Activated gamma-delta T cell treated with Interleukin-2 at 50 U/mL for 16 hours (primary cell): ENCODE measurements around the gene SLC6A15.

Experiments
- DNase-seq: peaks from one replicate; pipeline ENCODE4 v3.0.0-alpha.2; 2020

Gene SLC6A15

DNA sequence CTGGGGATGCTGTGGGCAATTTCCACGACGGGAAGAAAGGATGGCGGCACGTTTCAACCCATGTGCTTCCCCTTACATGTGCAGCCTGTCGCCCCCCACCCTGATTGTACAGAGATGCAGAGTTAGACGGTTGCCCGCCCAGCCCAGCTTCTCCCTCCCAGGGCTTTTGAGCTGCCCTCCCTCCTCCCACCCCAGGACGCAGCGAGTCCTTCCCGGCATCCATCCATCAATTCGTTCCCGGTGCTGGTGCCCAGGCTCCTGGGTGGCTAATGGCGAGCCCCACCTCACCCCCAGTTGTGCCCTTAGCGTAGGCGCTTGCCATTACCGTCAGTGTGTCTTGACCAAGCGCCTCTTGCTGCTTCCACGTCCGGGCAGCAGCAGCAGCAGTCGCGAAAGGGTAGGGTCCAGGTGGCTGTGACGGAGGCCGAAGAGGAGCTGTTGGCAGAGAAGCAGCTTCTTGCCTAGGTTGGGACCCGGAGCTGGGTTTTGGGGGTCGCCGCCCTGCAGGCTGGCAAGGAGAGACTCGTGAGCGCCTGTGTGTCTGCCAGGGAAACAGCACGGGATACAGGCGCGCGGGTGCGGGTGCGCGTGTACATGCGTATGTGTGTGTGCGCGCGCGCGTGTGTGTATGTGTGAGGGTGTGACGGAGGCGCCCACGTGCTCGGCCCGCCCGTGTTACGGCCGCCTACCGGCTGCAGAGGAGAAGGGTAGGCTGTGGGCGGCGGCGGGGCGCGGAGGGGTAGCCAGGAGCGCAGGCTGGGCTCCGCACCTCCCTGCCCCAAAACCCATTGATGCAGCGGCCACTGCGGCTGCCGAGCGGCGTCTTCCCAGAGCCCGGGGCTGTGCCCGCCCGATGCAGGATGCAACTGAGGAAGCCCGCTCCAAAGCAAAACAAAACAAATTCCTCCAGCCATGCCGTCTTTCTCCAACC lies at the start of gene SLC6A15:
TSS of gene SLC6A15 (minus strand) at position 602 of the 931 bp plus-strand sequence. CDS start 20,679 bp downstream, outside the sequence.
- no peak for DNase-seq

DNA sequence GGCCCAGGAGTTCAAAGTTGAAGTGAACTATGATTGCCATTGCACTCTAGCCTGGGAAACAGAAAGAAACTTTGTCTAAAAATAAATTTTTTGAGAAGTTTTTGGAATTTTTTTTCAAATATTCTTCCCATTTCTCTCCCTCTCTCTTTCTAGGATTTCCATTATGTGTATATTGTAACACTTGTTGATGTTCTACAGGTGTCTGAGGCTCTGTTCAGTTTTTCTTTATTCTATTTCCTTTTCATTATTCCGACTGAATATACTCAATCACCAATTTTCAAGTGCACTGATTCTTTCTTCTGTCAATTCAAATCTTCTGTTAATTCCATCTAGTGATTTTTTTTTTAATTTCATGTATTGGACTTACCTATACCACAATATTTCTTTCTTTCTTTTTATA lies 48.3 kb upstream of the SLC6A15 start:
- DNase-seq: no peak

DNA sequence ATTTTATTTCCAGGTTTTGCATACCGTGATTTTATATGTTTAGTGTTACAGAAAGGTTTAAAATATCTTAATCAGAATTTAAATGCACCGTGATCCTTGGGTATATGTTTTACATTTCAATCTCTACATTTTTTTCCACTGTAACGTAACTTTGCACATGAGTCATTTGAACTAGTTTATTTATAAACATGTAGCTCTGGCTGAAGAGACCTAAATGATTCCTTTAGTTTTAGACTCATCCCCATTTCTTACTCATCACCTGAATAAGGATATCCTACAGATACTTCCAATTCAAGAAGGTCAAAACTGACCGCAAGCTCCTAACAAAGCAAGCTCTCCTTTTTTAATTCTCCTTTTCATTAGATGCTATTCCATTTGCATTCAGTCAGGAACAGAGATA lies 42.7 kb upstream of the SLC6A15 start:
- no peak for DNase-seq

DNA sequence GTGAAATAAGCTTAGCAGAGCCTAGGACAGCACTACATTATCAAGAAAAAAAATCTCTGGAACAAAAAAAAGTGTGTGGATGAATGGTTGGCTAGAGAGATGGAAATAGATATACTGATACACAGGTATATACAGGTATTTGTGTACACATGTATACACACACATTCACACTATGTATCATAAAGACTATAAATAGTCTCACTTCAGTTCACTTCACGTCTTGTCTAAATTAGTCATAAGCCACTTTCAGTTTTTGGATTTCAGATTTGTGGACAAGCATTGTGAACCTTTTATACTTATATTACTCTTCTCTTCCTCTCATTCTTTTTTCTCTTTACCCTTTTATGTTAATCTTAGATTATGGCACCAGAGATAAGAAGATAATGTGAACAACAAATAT lies 41.8 kb upstream of the SLC6A15 start:
- DNase-seq: no peak

DNA sequence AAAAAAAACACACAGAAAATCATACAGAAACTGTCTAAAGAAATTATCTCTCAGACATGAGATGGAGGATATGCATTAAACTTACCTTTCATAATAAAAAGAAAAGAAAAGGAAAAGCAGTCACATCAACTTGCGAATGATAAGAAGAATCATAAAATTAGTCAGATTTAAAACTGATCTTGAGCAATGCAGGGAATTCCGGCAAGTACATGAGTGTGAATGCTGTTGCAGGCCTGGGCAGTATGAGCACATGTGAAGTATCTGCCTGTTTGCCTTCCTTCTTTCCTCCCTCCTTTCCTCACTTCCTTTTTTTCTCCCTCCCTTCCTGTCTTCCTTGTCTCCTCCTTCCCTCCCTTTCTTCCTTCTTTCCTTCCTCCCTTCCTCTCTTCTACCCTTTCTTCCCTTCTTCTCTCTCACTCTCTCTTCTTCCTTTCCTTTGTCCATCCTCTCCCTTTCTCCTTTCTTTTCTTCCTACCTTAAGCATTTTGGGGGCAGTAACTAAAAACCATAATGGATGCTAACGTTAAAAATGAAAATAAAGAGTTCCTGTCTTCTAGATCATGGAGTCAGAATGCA lies 38.5 kb upstream of the SLC6A15 start:
- no peak for DNase-seq

DNA sequence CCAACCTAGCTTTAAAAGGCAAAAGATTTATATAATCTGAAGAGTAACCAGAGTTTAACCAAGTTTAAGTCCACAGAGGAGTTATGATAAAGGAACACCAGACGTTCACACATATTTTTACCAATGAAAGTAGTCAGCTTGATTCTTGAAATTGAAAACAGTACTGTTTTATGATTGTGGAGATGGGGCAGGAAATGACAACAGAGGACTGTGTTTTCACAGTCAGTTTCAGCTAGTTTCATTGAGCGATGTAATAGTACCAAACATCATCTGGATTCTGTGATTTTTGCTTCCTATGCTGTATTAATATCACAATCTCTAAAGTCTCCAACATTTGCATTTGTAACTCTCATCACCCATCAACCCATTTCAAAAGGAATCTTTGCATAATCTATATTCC lies 34.2 kb upstream of the SLC6A15 start:
- no peak for DNase-seq

DNA sequence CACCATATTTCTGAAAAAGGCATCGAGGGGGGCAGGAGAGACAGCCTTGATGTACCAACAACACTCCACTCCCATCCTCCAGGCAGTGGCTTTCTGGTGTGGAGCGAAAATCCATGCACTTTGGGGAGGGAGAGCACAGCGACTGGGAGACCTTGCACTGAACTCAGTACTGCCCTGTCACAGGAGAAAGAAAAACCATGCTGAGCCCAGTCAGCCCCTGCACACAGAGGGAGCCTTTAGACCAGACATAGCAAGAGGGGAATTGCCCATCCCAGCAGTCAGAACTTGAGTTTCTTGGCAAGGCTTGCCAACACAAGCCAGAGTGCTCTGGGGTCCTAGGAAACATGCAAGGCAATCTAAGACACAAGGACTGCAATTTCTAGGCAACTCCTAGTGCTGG lies 24.8 kb upstream of the SLC6A15 start:
- no peak for DNase-seq

DNA sequence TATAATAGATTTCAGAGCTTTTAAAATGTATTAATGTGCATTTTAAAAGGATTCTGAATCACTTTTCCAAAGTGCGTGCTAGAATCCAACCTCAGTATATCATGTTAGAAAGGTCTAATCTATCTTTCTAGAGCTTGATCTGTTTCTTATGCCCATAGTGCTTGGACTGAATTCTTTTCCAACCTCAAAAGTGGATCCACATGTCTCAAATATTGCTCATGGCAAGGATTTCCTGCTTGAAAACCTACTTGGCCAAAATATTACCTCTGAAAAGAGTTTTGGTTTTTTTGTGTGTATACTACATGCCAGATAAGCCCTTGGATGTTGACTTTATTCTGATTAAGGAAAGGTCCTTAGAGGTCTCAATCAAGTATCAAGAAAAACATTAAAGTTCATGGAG lies 16.9 kb upstream of the SLC6A15 start:
- DNase-seq: no peak

DNA sequence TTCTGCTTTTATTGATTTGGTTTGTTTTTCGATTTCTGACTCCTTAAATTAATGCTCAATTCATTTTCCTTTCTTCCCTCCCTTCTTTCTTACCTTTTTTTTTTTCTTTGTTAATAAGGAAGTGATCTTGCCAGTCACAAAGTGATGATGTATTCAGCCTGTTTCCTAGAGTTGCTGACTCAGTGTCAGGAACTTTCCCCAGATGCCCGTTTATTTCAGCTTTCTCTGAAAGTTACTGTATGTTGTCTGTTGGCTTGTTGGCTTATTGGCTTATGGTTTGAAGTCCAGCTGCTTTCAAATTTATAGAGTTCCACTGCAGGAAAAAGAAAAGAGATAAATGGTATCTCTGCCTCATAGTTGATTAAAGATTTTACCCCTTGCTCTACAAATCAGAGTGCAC lies 12.4 kb upstream of the SLC6A15 start:
- DNase-seq: no peak

DNA sequence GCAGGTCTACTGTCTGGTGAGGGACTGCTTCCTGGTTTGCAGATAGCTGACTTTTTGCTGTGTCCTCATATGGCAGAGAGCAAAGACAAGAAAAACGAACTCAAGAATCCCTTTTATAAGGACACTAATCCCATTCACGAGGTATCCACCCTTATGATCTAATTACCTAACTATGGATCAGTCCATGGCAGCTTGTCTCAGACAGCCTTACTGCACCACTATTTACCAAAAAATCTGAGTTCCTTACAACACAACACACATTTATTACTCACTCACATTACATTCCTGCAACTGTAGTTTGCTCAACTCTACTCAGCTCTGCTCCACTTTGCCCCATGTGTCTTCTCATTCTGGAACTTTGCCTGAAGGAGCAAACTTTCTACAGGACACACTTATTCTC lies 10.1 kb upstream of the SLC6A15 start:
- DNase-seq: no peak

DNA sequence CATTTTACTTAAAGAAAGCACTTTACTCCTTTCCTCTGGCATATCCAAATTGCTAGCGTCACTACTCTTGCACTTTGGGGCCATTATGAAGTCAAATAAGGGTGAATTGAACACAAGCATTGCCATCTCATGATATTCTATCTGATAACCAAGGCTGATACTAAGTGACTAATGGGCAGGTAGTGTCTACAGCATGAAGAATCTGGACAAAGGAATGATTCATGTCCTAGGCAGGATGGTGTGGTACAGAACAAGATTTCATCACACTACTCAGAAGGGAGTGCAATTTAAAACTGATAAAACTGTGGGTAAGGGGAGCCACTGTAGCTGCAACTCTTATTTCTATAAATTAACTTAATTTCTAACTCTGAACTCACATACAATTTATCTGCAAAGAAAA lies 7.7 kb upstream of the SLC6A15 start:
- no peak for DNase-seq

DNA sequence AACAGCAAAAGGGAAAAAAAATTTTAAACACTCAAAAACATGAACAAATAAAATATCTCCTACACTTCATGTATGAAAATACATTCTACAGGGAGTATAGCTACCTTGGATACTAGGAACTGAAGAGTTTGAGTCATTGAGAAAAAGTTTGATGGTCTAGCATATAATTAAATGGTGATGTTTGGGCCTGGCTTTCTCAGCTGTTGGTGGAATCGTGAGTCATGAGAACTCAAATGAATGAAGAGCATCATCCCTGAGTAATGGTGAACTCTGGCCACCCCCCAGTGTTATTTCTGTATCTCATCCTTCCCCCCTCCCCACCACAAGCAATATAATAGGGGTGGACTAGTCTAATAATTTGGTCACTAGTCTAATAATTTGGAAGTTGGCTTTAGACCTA lies 6.7 kb upstream of the SLC6A15 start:
- no peak for DNase-seq

DNA sequence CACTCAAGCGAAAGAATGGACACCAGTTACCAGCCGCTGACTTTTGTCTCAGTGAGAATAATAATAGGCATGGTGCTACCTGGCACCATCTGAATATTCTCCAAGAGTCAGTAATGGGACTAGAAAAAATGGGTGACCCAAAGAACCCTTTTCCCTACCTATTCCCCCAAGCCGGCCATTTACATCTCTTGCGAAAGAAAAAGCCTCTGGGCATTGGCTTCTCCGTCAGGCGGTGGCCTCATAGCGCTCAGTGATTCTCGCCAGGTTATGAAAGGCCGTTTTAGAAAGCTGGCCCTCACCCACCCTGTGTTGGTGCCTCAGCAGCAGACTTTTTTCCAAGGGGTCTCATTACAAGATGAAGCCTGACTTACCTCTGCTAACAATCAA lies 523 bp upstream of the SLC6A15 start:
- DNase-seq: no peak

DNA sequence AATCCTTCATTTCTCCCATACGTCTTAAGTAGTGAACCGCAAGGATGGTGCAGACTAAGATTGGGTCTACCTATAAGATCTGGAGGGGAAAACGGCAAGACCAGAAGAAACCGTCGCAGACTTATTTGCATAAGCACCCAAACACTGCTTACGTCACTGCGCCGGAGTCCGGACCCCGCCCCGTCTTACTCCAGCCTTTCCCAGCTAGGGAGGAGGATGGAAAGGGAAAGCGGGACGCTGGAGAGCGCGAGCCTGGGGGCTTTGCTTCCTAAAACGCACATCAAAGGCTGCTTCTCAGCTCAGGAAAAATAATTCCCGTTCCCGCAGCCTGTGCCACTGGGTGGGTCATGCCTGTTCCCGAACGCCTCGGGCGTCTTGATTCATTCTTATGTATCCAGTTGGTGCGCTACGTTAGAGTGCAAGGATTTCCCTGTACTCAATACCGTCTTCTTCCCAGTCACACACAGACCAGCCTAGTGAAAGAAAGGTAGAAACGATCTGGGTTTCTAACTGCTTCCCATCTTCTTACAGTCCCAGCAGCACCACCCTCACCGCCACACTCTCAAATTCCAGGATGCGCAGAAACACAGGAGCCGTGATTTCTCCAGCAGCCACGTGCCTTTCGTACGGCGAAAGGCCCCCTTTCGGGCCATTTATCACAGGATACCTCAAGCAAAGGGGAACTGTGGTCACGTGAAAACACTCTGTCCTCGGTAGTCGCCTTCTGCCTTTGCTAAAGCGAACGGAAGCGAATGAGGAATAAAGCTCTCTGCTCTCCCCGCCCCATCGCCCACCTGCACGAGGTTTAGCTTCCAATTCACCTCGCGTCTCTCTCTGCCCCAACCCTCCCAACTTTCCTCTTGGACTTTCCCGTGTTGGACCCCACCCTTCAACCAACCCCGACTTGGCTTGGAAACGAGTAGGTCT lies 1.1 kb downstream of the SLC6A15 start:
- no peak for DNase-seq

DNA sequence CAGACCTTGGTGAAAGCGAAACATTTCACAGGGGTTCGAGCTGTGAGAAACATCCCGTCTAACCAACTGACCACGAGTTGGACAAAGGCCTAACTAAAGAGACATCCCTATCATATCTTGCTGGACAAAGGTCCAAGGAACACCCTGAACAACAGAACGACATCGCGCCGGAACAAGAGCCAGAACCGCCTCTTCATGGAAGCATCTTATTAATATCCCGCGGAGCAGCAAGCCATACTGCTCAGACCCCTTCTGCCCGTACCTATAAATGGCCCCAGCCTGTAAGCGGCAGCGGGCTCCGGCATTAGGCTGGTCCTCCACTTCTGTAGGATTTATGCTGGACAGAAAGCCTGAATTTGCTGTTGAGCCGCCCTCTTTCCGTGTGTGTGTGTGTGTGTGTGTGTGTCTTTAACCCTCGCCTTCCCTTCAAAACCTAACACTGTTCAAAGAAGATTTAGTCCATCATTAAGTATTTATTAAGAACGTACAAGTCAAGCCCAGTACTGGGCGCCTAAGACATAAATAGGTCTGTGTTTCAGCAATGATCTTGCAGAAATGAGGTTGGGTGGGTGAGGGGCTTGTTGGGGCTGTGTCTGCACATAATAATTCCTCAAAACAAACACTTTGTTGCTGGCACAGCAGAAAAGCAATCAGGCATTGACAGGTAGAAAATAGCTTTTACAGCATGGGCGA lies 1.9 kb downstream of the SLC6A15 start:
- DNase-seq: no peak

DNA sequence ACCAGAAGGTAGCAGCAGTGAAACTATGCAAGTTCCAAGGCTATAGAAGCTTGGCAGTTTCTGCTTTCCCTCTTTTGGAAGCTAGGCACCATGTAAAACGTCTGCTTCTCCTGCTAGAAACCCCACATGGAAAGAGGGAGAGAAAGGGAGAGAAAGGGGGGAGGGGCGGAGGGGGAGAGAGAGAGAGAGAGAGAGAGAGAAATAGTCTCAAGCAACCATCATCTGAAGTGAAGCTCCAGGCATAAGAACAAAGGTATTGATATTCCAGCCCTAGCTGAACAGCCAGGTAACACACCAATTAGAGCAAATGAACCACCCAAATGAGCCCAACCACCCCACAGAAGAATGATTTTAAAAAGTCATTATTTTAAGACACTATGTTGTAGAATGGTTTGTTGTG lies 8.5 kb downstream of the SLC6A15 start:
- DNase-seq: no peak

DNA sequence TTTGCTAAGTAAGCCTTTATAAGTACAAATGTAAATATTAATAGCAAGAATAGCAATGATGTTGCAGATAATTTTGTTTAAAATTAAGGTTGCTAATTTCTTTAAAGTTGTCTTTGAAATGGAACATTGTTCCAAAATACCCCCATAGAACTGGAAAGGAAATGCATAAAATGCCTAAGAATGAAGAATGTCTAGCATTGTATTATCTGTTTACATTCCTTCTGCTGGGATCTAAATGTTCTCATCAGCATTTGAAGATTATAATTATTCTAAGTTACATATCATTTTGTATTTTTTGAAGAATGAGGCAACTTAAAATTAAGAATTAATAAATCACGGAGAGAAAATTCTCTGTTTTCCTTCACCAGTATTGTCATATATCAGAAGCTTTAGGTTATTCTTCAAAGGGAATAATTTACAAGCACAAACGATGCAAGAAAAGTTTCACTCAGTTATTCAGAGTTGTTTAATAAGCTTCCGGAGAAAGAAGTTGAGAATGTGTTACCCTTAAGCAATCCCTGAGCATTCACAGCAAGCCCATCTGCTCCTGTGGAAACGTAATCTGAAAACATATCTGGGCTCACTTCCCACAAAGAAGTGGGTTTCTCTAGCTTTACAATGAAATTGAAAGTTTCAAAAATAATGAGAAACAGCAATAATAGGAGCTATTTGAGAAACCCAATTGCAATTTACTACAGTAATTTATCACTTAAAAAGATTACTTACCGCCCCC lies 21.3 kb downstream of the SLC6A15 start:
- no peak for DNase-seq

DNA sequence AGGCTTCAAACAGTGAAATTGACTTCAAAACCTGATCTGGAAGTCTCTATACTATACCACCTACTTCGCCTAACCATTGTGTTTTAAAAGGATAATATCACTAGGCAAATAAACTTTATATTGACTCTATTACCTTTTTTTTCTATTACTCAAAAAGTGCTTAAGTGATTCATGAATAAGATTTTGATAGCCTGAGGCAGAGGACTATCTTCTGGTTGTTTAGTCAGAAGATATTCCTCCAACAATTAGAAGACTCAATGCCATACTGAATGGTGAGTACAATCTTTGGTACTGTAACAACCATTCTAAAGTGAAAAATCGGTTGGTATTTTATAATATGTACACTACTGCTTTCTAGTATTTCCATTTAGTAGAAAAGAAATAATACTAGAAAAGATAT lies 22.8 kb downstream of the SLC6A15 start:
- DNase-seq: no peak

DNA sequence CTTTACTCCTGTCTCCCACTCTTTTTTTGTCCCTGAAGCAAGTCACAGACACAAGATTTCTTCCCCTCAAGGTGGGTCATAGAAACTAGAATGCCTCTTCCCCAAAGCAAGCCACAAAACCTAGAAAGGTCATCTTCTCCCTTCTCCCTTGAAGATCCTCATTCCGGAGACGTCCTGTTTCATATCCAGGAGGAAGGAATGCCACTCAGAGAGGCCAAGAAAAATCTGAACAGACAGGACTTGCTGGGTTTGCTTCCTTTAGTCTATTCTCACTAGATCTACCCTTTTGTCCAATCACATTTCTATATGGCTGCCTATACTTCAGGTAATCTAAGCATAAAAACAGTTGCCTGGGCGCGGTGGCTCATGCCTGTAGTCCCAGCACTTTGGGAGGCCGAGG lies 23.7 kb downstream of the SLC6A15 start:
- DNase-seq: no peak

DNA sequence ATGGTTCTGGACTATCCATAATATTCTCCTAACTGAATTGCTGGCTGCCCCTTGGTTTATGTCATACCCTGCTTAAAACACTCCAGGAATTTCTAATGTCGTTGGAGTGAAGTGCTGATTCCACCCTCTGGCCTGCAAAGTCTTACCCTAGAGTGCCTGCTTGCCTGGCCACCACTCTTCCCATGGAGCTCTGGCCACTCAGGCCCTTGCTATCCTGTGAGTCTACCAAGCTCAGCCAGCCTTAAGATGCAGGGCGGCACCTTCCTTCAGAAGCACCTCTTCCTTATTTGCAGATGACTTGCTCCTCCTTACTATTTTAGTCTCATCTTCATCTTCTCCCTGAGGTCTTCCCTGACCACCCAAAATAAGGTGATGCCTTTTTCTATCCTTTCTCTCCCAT lies 35.3 kb downstream of the SLC6A15 start:
- DNase-seq: no peak

DNA sequence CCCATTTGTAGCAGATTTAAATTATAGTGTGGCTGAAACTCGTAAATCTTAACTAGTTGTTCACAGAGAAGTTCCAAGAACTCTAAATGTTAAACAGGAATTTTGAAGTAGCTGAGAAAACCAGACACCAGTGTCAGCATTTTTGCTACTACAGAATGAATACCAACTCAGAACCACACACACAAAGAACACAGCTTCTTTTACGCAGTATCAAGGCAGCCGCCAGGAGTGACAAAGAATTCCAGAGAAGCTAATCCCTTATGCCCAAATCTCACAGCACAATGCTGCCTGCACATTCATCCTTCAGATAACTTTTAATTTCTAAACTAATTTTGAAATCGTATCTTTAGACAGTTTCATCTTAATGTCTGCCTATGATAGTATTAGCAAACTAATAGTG lies 37.4 kb downstream of the SLC6A15 start:
- no peak for DNase-seq

DNA sequence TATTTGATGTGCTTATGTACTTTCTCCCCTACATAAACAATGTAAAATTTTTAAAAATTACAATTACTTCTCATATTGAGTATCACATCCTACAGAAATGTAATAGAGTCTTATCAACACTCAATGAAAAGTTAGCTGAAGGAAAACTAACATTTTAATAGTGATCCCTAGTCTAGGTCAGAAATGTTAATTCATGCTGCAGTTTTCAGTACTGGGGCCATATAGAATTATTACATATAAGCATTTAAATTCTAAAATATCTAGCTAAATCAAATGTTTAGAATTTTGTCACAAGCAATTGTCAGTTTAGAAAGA lies 37.8 kb downstream of the SLC6A15 start:
- no peak for DNase-seq
